H1 (cell line): Measurements from ENCODE around the gene POLA1. TPM values are rescaled to one million over a fixed set of nuclear protein-coding genes. Genes with fewer than 3 reads are reported as not detected.

Source experiments
- CBX8 ChIP-seq: fragments of 300-800, 300-1000 bp; sonication (generic); IDR thresholded peaks from 2 replicates; pipeline ENCODE4 v1.7.1; 2016; ENCODE audit warnings: low read depth, low read length, borderline replicate concordance
- polyA plus RNA-seq, 7 experiments: library from polyadenylated mRNA; depleted of rRNA in 3 of 7; stranded (reverse) in 5 of 7; unstranded in 2 of 7; fragments of >200 nt in 5 of 7; fragments of 200-250 nt in 2 of 7; gene quantifications; 1 replicate in 5 of 7; 2 replicates in 1 of 7; 4 replicates in 1 of 7; pipeline versions ENCODE4 v1.2.1 to v1.2.3, GENCODE V29; 2011 to 2013; ENCODE audit warnings: missing spikeins in 2 of 7, mixed read lengths in 2 of 7
- total RNA-seq: library from RNA; stranded (reverse); fragmentation: NEBNext Ultra II Directional; extraction: Animal tissue kit (Norgen Biotek cat#: 25700); gene quantifications from 2 replicates; pipeline ENCODE4 v1.2.1, GENCODE V29; 2021

The POLA1 gene
- total and polyA plus RNA-seq, 2 of the 8 experiments (the other 6 are each of a cell fraction or from before 2014, with no cell fraction given), result 5.6 to 34.9 TPM

GRCh38 chrX:25010784-25011588, 317.3 kb downstream of the POLA1 start (continued):
- TF ChIP-seq CBX8, result no peak
